Effector CD4-positive, alpha-beta T cell (primary cell): ENCODE data around the gene TIGD3.
"Not testable (repeated sequence)": the region's sequence is repeated elsewhere in the genome, so short reads cannot be mapped to it uniquely, and the experiment has no call there.

Experiments
- DNase-seq: peaks from one replicate; pipeline ENCODE4 v3.0.0-alpha.2; 2020

Gene TIGD3

DNA sequence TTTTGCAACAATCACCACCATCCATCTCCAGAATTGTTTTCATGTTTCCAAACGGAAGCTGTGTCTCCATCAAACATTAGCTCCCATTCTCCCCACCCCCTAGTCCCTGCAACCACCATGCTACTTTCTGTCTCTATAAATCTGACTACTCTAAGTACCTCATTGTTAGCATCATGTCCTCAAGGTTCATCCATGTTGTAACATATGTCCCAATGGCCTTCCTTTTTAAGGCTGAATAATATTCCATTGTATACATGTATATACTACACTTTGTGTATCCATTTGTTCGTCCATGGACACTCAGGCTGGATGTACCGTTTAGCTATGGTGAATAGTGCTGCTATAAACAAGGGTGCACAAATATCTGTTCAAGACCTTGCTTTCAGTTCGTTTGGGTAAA lies 29.1 kb upstream of the TIGD3 start:
- DNase-seq, result no peak

DNA sequence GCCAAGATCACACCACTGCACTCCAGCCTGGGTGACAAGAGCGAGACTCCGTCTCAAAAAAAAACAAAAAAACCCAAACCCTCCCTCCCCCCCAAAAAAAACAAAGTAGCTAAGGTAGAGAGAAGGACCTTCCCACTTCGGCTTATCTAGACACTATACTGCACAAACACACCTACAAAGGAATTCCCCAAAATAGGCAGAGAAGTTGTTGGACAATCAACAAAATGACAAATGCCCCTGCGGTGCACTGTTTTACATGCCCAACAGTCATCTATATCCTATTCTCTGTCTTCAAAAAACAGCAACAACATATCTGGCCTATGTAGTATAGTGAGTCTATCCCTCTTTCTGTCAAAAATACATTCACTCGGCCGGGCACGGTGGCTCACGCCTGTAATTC lies 27.5 kb upstream of the TIGD3 start:
- no peak for DNase-seq

DNA sequence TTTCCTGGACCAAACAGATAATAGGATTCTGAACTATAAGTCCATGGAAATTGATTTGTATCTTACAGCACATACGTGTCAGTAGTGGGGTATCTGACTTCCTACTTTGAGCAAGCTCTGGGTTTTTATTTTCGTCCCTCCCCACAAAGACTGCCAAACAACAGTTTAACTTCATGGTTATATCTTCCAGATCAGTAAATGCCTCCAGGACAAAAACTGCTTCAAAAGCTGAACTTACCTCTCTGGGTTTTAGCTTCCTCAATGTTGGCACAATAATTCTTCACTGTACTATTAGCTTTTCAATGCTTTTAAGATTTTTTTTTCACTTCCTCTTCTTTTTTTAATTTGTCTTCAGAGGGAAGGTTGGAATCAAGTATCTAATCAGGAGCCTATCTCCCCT lies 25.1 kb upstream of the TIGD3 start:
- DNase-seq, result no peak

DNA sequence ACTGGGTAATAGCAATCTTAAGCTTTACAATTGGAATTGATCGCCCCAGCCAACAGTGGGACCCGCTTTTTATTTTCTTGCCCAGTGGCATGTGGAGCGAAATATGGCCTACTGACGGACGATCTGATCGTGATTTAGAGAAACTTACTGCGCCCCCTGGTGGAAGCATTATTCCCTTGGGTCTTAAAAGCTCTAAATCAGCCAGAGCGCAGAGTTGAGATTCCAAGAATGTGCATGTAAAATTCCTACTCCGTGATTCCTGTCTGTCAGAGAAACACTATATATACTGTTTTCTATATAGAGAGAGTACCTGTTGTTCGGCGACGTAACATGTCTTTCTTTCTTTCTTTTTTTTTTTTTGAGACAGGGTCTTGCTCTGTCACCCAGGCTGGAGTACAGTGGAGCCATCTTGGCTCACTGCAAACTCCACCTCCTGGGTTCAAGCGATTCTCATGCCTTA lies 24.6 kb upstream of the TIGD3 start:
- DNase-seq, result peak; percentile 85

DNA sequence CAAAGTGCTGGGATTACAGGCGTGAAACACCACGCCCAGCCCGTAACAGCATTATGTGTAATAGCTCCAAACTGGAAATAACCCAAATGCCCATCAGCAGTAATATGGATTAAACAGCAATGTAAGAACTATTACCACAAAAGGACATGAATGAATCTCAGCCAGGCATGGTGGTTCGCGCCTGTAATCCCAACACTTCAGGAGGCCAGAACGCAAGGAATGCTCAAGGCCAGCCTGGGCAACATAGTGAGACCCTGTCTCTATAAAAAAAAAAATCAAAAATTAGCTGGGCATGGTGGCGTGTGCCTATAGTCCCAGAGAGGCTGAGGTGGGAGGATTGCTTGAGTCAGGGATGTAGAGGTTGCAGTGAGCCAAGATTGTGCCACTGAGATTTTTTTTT lies 24.0 kb upstream of the TIGD3 start:
- DNase-seq, result no peak

DNA sequence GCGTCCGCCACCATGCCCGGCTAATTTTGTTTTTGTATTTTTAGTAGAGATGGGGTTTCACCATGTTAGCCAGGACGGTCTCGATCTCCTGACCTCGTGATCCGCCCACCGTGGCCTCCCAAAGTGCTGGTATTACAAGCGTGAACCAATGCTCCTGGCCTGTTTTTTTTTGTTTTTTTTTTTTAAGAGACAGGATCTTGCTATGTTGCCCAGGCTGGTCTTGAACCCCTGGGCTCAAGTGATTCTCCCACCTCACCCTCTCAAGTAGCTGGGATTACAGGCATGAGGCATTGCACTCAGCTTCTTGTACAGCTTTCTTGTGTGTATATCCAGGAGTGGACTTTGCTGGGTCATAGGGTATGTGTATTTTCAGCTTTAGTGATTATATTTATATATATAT lies 22.0 kb upstream of the TIGD3 start:
- DNase-seq, result not testable (repeated sequence)

DNA sequence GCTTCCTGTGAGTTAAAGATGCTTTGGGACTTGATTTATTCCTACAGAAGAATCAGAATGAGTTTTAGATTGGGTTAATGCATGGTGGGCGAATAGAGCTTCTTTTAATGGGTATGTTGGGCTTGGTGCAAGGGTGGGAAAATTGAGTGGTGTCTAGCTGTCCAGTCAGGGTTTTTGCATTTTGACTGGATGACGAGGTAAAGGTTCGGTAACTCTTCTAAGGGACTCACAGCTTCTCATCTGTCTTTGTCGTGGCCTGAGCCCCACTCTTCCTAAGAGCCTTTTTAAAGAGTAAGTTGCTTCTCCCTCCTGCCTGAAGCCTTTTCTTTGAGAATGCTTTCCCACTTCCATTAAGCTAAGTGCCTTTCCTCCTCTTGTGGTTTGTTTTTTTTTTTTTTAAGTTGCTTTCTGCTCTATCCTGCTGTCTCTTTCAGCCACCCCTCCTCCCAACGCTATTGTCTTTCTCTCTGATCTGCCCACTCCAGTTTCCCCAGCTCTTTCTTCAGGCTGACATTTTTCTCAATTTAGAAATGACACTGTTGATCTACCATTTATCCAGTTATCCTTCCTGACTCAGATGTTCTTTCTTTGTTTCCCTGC lies 19.8 kb upstream of the TIGD3 start:
- DNase-seq, result no peak

DNA sequence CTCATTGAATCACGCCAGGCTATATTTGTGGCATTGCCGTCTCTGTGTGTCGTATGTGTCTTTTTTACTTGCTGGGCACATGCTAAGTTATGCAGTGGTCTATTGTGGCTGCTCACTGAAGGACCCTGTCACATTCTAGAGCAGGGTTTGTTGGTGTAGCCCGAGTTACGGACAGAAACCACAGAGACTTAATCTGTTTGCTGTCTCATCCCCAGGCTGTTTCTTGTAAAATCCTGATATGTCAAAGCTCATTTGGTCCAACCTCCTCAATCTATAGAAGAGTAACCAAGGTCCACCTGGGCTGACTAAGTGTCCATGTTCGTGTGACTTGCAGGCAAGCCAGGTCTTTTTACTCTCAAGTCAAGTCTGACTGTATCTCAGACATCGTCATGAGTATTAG lies 15.9 kb upstream of the TIGD3 start:
- no peak for DNase-seq

DNA sequence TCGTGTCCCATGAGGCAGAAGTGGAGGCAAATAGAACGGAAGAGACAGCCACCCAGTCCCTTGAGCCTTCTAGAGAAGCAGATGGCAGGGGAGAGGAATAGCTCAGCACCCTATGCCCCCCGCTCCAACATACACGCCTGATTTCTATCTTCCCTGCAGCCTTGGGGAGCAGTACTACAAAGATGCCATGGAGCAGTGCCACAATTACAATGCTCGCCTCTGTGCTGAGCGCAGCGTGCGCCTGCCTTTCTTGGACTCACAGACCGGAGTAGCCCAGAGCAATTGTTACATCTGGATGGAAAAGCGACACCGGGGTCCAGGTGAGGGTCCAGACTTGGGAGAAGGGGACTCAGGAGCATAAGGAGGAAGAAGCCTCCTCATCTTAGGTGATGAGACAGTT lies 14.3 kb upstream of the TIGD3 start:
- DNase-seq, result no peak

DNA sequence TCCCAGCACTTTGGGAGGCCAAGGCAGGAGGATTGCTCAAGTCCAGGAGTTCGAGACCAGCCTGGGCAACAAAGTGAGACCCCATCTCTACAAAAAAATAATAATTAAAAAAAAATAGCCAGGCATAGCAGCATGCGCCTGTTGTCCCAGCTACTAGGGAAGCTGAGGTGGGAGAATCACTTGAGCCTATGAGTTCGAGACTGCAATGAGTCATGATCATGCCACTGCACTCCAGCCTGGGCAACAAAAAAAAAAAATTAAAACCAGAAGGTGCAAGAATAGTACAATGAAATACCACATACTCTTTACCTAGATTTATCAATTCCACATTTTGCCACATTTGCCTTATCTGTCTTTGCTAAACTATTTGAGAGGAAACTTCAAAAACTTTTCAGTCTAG lies 12.7 kb upstream of the TIGD3 start:
- no peak for DNase-seq

DNA sequence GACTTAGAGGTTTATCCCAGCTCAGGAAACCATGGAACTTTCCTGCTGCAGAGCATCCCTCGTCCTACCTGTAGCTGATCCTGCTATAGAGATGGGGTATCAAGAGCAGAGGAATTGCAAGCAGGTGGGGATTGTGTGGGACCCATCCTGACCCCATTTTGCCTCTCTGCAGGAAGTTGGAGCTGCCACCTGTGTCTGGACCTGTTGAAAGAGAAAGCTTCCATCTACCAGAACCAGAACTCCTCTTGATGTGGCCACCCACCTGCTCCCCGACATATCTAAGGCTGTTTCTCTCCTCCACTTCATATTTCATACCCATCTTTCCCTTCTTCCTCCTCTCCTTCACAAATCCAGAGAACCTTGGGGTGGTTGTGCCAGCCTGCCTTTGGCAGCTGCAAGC lies 3.0 kb upstream of the TIGD3 start:
- DNase-seq, result no peak

DNA sequence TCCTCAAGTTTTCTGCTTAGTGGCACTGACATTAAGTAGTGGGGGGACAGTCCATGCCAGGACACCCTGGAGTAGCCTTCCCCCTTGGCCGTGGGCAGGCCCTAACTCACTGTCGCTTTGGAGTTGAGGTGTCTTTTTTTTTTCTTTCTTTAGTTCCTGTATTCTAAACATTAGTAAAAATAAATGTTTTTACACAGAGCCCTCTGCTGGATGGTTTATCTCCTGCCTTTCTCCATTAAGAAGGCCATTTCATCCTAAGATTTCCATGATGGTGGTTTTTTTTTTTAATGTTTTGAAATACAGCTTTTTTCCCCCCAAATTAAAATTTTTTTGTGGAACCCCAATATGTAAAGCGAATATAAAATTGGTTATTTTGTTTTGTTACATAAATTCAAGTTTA lies 1.8 kb upstream of the TIGD3 start:
- DNase-seq, result no peak

DNA sequence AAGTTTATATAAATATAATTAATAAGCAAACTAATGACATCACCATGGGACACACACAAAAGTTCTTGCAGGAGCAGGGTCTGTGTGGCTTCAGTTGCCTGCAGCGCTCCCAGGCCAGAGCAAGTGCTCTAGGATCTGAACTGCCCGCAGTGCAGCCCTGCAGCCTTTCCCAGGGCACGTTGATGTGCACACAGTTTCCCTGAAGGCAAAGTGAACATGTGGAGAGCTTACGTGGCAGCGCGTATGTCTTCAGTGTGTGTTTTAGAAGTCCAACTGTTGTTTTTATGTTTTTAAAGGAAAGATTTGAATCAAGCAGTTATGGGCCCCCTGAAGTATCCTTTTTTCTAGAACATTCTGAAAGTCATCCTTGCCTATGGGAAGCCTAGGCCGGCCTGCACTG lies 1.2 kb upstream of the TIGD3 start:
- no peak for DNase-seq

DNA sequence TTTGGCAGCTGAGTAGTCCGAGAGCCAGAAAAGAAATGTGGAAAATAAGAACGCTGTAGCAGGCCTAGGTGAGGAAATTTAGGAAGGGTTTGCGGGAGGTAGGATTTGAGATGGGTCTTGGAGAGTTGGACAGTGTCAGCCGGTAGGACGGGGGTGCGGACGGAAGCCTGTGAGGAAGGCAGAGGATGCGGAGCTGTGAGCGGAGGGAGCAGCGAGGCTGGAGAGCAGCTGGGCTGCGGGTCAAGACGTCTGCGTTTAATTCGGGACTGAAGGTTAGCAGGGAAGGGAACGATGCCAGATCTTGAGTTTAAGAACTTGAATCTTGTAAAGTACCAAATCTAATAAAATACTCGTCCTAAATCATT lies 669 bp upstream of the TIGD3 start:
- no peak for DNase-seq

DNA sequence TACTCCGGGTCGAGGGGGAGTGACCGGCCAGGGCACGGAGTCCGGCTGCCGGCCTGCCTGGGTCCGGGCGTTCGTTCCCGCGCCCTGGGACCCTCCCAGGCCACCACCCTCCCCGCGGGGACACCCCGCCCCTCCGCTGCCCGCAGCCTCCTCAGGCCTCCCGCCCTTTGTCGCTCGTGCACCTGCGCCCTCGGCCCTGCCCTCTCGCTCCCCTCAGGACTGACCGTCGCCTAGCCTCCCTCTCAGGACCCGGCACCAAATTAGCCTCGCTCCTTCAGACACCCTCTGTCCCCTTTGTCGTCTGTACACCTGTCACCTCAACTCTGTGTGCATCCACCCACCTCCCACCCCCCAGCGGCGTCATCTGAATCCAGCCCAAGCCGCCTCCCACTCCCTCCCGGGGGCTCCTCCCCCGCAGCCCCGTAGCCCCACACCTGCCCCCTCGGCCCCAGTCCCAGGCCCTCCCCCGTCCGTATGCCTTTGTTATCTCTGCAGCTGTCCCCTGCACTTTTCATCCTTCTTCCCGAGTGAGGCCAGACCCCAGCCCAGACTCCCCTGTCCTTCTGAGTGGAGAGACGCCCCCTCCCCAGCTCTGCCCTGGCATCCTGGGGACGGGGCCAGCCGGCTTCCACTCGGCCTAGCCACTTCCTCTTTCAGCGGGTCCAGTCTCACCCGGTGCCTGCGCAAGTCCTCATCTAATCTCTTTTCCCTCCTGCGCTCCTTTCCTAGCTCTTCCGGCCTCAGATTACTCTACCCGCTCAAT lies 643 bp downstream of the TIGD3 start:
- peak; percentile 64 for DNase-seq

DNA sequence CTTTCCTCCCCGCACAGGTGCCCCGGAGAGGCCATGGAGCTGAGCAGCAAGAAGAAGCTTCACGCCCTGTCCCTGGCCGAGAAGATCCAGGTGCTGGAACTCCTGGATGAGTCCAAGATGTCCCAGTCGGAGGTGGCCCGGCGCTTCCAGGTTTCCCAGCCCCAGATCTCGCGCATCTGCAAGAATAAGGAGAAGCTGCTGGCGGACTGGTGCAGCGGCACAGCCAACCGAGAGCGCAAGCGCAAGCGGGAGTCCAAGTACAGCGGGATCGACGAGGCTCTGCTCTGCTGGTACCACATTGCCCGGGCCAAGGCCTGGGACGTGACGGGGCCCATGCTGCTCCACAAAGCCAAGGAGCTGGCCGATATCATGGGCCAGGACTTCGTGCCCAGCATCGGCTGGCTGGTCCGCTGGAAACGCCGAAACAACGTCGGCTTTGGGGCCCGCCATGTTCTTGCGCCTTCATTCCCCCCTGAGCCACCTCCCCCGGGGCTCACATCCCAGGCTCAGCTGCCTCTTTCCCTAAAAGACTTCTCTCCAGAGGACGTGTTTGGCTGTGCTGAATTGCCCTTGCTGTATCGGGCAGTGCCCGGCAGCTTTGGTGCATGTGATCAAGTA lies 1.3 kb downstream of the TIGD3 start:
- no peak for DNase-seq

DNA sequence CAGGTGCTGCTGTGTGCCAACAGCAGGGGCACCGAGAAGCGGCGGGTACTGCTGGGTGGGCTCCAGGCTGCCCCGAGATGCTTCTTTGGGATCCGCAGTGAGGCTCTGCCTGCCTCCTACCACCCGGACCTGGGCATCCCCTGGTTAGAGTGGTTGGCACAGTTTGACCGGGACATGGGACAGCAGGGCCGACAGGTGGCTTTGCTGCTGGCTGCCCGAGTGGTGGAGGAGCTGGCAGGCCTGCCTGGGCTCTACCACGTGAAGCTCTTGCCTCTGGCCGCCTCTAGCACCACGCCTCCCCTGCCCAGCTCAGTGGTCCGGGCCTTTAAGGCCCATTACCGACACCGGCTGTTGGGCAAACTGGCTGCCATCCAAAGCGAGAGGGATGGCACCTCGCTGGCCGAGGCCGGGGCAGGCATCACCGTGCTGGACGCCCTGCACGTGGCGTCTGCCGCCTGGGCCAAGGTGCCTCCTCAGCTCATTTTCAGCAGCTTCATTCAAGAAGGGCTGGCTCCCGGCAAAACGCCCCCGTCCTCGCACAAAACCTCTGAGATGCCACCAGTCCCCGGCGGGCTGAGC lies 1.9 kb downstream of the TIGD3 start:
- DNase-seq, result no peak

DNA sequence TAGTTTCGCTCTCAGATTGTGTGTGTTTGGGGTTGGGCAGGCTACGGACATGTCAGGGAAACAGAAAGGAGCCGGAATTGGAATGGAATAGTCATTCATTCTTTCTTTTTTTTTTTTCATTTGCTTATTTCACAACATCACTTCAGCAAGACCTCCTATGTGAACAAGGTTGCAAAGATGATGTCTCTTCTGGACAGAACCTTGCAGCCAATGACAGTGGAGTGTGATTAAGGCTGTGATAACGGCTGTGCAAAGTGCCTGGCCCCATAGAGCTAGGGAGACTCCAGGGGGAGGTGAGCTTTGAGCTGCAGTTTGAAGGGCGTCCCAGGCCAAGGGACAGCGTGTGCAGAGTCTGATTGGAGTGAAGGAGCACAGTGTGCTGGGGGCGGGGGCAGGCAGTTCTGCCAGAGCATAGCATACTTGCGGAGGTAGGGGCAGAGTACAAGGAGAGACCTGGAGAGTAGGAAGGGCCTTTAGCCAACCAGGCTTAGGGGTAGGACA lies 3.4 kb downstream of the TIGD3 start:
- DNase-seq, result no peak

DNA sequence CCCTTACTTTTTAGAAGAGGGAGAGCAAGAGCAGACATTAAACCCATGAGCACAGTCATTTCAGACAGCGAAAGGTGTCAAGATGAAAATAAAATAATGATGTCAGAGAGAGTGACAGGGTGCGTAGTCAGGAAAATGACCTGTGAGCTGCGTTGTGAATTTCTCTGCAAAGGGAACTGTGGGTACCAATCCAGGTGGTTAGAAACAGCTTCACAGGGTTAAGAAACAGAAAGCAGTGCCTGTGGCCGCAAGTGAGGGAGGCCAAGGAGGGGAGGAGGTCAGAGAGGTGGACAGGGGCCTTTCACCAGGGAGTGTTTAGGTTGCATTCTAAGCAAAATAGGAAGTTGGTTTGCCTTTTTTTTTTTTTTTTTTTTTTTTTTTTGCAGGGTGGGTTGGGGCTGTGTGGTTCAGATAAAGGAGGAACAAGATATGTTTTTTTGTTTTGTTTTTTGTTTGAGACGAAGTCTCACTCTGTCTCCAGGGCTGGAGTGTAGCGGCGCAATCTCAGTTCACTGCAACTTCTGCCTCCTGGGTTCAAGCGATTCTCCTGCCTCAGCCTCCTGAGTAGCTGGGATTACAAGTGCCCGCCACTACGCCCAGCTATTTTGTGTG lies 7.9 kb downstream of the TIGD3 start:
- DNase-seq, result no peak

DNA sequence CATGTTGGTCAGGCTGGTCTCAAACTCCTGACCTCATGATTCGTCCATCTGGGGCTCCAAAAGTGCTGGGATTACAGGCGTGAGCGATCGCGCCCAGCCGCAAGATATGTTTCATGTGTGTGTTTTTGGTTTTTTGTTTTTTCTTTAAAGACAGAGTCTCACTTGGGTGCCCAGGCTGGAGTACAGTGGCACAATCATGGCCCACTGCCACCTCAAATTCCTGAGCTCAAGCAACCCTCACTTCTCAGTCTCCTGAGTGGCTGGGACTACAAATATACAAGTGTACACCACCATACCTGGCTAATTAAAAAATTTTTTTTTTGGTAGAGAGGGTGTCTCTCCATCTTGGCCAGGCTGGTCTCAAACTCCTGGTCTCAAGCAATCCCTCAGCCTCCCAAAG lies 8.4 kb downstream of the TIGD3 start:
- DNase-seq, result no peak

DNA sequence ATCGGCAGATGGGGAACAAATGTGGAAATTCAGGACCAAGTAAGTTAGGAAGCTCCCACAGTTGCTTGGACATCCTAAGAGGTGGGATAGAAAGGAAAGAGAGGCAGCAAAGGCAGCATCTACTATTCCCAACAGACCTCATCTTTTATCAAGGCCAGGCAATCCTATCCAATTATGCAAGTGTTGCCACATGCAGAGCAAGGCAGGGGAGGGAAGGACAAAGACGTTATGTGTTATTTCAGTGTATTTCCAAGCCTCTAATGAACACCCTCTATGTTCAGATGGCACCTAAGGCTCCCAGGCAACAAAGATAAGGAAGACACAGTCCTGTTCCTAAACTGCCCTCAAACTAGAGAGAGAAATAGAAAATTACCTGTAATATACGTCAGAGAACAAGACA lies 9.2 kb downstream of the TIGD3 start:
- DNase-seq, result no peak

DNA sequence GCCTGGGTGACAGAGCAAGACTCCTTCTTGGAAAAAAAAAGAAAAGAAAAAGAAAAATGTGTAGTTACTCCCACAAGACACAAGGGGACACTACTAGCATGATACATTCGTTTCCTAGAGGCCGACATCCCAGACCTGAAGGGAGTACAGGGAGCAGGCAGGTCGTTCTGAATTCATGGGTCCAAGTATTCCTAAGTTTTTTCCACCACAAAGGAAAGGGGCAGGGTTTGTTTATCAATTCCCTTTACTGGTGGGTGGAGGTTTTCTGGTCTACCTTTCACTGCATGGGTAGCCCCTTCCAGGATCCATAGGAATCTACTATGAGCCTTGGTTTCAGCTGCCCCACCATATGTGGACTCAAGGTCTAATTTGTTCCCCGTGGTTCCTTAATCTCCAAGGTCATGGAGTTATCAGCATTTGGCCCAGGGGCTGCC lies 11.8 kb downstream of the TIGD3 start:
- DNase-seq, result no peak

DNA sequence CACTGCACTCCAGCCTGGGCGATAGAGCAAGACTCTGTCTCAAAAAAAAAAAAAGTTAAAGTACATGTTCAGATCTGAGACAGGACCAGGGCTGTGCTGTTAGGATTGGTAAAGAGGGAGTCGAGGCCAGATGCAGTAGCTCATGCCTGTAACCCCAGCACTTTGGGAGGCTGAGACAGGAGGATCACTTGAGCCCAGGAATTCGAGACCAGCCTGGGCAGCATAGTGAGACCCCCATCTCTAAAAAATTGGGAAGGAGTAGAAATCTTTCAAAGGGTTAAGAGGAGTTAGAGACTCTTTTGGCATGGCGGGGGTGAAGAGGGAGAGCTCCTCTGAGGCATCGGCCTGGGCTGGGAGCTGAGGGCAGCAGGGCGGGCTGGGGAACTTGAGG lies 16.1 kb downstream of the TIGD3 start:
- no peak for DNase-seq
